ENCODE measurements around the gene PLCB2.

PLCB2 gene

GRCh38 chr15:40316931-40317330 is 9.2 kb upstream of the PLCB2 start:
- TF ChIP-seq ZFX (IDR thresholded peaks at IDR 0.05; ENCODE audit: borderline replicate concordance) (no peak), CTCF (IDR thresholded peaks at IDR 0.05) (no peak)
- H3K27ac ChIP-seq, result no peak overlapping the region

GRCh38 chr15:40314723-40315276 is 7.1 kb upstream of the PLCB2 start:
- no peak overlapping the region for H3K27ac ChIP-seq
- no peak for TF ChIP-seq CTCF (IDR thresholded peaks at IDR 0.05)
- no peak for TF ChIP-seq ZFX (IDR thresholded peaks at IDR 0.05; ENCODE audit: borderline replicate concordance)

- TF ChIP-seq CTCF (IDR thresholded peaks at IDR 0.05) (no peak), ZFX (IDR thresholded peaks at IDR 0.05; ENCODE audit: borderline replicate concordance) (no peak)
- no peak overlapping the region for H3K27ac ChIP-seq
These were observed 6.0 kb upstream of the PLCB2 start for GRCh38 chr15:40313531-40314398.

- no peak for TF ChIP-seq ZFX (IDR thresholded peaks at IDR 0.05; ENCODE audit: borderline replicate concordance)
- no peak for TF ChIP-seq CTCF (IDR thresholded peaks at IDR 0.05)
- H3K27ac ChIP-seq, result no peak overlapping the region
These were observed 4.8 kb upstream of the PLCB2 start for GRCh38 chr15:40312370-40313158.

- no peak overlapping the region for H3K27ac ChIP-seq
- no peak for TF ChIP-seq ZFX (IDR thresholded peaks at IDR 0.05; ENCODE audit: borderline replicate concordance)
- no peak for TF ChIP-seq CTCF (IDR thresholded peaks at IDR 0.05)
These were observed 3.3 kb upstream of the PLCB2 start for GRCh38 chr15:40310993-40311392.

- TF ChIP-seq CTCF (IDR thresholded peaks at IDR 0.05), result peak; percentile 84
- no peak for TF ChIP-seq ZFX (IDR thresholded peaks at IDR 0.05; ENCODE audit: borderline replicate concordance)
- no peak overlapping the region for H3K27ac ChIP-seq
These were observed 2.5 kb upstream of the PLCB2 start for GRCh38 chr15:40310001-40310959.
